HG03135 (cell line): ENCODE results near the gene SETDB1.
"Not testable (repeated sequence)": the region's sequence is repeated elsewhere in the genome, so short reads cannot be mapped to it uniquely, and the experiment has no call there.

Experiments used
- ATAC-seq: cut with Tn5 transposase; IDR thresholded peaks from one replicate; pipeline ENCODE4 v1.9.1; 2021; ENCODE audit warnings: mild to moderate bottlenecking, moderate library complexity; ENCODE audit not compliant: unreplicated experiment

SETDB1 gene

DNA sequence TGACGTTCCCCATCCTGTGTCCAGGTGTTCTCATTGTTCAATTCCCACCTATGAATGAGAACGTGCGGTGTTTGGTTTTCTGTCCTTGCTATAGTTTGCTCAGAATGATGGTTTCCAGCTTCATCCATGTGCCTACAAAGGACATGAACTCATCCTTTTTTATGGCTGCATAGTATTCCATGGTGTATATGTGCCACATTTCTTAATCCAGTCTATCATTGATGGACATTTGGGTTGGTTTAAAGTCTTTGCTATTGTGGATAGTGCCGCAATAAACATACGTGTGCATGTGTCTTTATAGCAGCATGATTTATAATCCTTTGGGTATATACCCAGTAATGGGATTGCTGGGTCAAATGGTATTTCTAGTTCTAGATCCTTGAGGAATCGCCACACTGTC lies 2.6 kb downstream of the SETDB1 start:
- ATAC-seq: not testable (repeated sequence)

DNA sequence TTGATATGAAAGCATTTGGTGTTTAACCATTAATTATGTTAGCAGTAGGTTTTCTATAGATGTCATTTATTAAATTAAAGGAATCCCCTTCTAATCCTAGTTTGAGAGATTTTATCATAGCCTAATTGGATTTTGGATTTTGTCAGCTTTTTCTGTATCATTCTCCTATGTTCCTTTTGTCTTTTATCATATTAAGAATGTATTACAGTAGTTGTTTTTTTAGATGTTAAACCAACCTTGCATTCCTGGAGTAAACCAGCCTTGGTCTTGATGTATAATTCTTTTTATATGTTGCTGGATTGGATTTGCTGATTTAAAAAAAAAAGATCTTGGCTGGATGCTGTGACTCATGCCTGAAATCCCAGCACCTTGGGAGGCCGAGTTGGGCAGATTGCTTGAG lies 5.6 kb downstream of the SETDB1 start:
- no peak for ATAC-seq

DNA sequence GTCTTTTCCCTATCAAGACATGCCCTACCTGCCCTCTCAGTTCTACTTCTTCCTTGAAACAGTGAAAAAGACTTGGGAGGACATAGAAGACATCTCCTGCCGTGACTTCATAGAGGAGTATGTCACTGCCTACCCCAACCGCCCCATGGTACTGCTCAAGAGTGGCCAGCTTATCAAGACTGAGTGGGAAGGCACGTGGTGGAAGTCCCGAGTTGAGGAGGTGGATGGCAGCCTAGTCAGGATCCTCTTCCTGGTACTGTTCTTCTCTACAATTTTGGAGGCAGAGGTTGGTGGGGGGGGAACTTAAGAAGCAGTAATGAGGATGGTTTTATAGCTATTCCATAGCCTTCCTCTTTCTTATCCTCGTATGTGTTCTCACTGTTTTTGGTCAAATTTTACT lies 18.7 kb downstream of the SETDB1 start:
- no peak for ATAC-seq

DNA sequence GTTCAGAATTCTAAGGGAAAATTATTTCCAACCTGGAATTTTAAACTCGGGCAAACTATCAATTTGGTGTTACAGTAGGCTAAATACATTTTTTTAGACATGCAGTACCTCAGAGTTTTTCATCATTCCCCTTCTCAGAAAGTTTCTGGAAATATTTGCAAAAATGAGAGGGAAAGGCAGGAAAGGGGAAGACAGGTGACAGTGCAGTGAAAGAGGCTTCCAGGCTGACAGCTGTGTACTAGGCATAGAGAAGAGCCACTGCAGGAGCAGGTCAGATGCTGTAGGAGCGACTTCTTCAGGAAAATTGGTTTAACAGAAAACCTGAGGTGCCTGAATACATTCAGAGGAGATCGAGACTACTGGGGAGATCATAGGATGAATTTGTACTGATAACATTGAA lies 28.5 kb downstream of the SETDB1 start:
- ATAC-seq: no peak

DNA sequence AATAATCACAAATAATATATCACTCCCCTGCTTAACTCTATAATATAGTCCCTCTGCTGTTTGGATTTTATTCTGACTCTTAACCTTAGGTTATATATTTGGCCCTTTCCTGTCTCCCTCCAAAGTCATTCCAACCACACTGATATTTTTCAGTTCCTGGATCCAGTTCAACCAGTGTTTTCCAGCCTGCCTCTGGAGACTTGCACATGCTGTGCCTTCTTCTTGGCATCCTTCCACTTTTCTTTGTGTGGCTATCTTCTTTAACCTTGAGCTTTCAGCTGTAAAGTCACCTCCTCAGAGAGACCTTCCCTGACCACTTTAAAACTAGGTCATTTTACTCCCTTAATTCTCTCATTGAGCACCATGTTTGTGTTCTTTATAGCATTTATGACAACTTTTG lies 29.1 kb downstream of the SETDB1 start:
- no peak for ATAC-seq

DNA sequence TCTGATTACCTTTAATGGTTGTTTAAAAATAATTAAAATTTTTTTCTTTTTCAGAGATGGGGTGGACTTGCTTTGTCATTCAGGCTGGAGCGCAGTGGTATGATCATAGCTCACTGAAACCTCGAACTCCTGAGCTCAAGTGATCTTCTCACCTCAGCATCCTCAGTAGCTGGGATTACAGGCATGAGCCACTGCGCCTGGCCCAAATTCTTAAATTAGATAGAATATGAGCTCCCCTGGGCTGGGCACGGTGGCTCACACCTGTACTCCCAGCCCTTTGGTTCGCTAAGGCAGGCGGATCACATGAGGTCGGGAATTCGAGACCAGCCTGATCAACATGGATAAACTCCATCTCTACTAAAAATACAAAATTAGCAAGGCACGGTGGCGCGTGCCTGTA lies 31.5 kb downstream of the SETDB1 start:
- no peak for ATAC-seq

DNA sequence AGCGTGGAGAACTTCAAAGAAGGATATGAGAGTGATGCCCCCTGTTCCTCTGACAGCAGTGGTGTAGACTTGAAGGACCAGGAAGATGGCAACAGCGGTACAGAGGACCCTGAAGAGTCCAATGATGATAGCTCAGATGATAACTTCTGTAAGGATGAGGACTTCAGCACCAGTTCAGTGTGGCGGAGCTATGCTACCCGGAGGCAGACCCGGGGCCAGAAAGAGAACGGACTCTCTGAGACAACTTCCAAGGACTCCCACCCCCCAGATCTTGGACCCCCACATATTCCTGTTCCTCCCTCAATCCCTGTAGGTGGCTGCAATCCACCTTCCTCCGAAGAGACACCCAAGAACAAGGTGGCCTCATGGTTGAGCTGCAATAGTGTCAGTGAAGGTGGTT lies 34.5 kb downstream of the SETDB1 start:
- ATAC-seq: no peak

DNA sequence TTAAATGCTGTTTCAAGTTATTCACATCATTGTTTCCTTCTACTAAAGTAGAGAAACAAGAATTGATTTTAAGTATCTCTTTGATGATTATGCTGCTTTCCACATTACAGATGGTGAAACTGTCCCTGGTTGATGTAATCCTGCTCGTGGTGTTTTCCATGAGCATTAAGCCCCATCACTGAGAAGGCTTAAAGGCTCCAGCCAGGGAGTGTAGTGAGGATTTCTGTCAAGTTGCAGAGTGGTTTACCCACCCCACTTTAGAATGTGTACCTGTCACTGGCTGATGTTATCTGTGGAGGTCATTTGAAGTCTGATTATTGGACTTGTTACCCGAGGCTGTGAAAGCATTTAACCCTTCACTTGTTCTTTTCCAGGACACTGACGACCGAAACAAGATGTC lies 35.6 kb downstream of the SETDB1 start:
- no peak for ATAC-seq

DNA sequence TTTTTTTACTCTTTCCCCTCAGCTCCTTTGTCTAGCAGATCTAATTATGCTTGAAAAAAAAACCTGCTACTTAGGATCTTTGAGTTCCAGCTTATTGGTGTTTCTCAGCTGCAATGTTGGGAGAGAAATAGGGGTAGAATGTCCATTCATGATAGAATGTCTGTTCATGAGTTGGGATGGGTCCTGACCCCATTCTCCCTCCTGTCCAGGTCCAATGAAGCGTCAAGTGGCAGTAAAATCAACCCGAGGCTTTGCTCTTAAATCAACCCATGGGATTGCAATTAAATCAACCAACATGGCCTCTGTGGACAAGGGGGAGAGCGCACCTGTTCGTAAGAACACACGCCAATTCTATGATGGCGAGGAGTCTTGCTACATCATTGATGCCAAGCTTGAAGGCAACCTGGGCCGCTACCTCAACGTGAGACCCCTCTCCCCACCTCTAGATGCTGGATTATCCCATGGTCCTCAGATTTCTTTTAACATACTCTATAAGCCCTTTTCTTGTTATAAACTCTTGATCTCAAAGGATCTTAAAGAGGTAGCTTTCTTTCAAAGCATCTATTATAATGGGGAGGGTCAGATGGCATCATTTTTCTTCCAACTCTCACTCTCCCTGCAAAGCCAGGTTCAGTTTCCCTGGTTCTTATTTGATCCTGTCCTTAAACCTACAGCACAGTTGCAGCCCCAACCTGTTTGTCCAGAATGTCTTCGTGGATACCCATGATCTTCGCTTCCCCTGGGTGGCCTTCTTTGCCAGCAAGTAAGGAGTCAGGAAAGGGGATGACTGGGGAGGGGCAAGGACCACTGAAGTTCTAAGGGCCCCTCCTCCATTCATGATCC lies 37.4 kb downstream of the SETDB1 start:
- no peak for ATAC-seq

DNA sequence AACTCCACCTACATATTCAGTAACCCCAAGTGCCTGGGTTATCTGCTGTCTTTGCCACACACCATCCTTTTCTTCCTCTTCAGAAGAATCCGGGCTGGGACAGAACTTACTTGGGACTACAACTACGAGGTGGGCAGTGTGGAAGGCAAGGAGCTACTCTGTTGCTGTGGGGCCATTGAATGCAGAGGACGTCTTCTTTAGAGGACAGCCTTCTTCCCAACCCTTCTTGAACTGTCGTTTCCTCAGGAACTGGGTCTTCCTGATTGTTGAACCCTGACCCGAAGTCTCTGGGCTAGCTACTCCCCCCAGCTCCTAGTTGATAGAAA lies 38.0 kb downstream of the SETDB1 start:
- ATAC-seq: no peak

DNA sequence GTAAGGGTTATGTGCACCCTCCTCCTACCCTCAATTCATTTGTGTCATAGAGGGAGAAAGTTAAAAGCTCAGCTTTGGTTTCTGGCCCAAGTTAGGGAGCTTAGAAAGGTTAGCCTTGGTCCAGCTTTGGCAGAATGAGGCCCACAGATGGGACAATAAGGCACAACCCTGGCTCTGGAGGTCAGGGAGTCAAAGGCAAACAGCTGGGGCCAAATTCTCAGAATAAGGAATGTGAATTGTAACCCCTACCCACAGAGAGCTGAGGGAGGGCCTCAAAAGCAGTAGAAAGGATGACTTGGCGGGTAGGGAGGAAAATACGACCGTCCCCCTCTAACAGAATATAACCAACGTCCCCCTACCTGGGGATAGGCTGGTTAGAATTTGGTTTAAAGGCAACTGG lies 39.4 kb downstream of the SETDB1 start:
- ATAC-seq: no peak

DNA sequence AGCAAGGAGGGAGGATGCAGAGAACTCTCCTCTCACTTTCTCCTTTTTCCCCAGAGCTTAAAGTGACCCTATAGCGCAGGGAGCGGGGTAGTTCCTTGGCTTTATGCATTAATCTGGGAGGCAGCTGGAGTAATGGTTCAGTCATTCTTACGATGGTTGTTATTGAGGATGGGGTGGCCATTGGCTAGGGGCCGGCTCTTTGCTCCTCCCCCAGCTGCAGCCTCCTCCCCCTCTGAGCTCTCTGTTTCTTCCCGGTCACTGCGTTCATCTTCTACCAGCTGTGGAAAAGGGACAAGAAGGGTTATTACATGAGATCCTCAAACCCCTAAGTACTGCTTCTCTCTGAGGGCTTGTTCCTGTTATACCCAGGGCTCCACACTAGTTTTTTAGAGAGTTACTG lies 39.8 kb downstream of the SETDB1 start:
- no peak for ATAC-seq

DNA sequence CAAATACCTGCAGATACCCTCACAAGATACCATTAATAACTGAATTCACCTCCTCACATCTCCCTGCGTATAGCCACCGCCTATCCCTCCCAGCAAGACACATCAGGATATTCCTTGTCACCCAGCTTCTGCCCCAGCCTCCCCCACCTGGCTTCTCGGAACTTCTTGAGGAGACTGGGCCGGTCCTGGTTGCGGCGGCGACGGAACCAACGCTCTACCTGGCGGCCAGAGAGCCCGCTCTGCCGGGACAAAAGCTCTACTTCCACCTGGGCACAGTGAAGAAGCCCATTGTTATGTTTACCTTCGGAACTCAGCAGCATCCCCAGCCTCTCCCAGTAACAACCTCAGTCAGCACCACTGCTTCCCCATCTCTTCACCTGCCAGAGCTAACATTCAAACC lies 41.8 kb downstream of the SETDB1 start:
- no peak for ATAC-seq

DNA sequence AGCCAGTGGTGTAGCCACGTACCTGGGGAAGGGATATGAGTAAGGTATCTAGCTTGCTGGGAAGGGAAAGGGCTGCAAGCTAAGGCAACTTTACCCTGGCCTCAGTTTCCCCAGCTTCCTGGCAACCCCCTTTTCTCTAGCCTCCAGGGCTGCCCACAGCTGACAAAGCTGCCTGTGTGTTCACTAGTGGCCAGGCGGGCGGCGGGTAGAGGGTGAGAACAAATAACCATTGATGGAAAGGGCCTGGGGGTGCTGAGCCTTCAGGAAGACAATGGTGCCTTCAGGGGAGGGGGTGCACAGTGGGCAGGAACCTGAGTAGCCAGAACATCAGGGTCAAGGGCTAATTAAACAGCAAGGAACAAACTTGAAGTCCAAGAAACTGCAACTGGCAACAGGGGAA lies 42.3 kb downstream of the SETDB1 start:
- ATAC-seq: no peak

DNA sequence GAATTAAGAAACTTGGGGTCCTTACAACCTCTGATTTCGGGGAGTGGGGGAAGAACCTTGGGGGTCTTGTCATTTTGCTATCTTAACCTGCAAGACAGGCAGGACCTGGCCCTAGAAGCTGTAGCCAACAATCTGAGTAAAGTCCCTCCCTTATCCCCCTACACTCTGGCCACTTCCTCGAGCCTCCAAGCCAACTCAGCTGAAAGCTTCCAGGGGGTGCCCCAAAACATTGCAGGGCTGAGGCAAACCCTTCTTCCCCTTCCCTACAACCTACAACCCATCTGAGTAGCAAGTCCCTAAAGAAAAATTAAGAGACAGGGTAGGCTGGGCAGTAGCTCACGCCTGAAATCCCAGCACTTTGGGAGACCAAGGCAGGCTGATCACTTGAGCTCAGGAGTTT lies 43.5 kb downstream of the SETDB1 start:
- no peak for ATAC-seq

DNA sequence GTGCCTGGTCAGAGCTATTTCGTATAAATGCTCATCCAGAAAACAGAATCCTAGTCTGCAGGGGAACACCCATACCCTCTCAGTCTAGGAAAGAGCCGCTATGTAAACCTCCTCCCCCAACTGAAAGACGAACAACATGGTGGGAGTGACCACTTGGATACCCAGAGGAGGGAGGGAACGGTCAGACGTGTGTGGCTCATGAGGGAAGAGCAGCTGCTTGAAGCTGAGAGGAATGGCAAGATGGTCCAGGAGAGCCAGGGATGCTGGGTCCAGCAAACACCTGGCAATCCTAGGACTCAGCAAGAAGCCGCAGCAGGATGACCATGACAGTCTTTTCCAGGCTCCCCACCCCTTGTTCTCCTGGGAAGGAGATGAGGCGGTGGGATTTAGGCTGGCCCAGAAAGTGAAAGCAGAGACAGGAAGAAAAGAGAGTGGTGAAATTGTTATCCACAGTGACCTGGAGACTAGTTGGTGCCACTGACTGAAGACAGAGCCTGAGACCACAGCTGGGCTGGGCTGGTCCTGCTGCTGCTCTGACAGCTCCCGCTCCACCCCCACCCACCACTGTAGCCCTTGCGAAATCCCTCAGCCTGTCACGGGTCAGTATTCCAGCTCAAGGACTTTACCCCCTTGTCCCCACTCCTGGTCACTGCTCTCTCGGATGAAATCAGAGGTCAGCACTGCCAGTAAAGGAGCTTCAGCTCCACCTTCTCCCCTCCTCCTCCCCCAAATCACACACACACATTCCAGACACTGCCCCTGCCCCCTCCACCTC lies 44.8 kb downstream of the SETDB1 start:
- no peak for ATAC-seq

DNA sequence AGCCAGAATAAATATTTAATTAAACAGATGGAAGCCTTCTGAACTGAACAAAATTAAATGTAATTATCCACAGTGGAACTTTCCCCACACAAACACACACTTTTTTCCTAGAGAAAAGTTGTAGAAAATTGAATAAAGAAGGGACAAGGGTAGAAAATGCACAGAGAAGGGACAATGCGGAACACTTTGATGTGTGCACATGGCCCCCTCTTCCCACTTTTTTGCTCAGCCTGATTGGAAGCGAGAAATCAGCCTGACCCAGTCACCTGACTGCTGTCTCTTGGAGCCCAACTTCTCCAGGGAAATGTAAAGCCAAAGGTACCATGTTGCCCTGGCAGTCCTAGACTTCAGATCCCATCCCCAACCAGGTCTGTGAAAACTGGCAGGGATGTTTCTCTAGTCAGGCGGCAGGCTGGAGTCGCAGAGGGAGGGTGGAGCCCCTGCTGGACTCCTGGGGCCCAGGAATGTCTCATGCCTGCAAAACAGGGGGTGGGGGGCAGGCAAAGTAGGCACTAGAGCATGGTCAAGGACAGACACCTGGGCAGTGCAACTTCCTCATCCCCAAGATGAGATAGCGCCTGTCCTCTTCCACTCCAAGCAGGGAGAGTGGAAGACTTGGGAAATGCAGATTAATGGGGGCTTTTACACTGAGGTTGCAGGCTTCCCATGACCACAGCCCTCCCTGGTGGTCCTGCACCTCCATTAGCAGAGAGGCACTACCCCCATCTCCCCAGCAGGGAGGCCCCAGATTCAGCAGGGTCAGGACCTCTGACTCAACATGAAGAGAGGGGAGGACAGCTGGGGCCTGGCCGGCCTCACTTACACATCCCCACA lies 45.6 kb downstream of the SETDB1 start:
- no peak for ATAC-seq

DNA sequence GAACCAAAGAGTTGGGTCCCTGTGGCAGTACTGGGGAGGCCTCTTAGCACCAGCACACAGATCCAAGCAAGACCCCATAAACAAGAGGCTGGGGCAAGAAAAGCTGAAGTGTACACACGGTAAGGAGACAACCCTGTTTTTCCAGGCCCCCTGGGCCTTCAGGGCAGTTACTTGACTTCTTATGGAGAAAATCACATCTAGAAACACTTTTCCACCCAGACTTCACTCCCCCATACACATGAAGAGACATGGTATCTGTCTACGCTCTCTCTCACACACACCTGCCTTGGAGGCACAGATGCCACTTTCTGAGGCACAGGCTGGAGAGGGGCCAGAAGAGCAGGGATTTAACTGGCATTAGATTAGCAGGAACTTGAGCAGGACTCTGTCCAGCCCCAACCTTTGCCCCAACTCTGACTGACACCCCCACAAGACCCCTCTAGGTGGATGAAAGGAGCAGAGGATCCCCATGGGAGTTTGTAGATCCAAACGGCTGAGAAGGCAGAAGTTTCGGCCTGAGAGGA lies 46.3 kb downstream of the SETDB1 start:
- no peak for ATAC-seq

DNA sequence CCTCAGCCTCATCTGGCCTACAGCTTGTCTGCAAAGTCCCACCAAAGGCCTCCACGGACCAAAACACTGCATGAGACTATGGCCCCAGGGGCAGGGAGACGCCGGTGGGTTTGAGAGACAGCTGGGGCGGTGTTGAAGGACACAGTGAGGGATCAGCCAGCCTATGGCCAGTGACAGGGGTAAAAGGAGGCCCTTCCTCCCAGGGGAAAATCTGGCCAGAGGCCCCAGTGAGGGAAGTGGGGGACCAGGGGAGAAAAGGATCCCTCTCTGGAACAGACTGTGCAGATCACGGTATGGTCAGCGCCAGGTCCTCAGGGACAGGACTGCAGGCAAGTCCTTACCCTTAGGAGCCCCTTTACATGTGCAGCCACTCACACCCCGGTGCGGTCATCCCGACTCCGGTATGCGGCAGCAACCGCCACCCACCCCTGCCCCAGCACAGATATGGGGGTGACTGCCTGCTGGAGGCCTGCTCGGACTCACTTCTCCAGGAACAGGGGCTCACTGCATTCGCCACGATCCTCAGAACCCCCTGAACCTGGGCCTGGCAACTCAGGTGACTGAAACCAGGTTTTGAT lies 47.2 kb downstream of the SETDB1 start:
- ATAC-seq: no peak

DNA sequence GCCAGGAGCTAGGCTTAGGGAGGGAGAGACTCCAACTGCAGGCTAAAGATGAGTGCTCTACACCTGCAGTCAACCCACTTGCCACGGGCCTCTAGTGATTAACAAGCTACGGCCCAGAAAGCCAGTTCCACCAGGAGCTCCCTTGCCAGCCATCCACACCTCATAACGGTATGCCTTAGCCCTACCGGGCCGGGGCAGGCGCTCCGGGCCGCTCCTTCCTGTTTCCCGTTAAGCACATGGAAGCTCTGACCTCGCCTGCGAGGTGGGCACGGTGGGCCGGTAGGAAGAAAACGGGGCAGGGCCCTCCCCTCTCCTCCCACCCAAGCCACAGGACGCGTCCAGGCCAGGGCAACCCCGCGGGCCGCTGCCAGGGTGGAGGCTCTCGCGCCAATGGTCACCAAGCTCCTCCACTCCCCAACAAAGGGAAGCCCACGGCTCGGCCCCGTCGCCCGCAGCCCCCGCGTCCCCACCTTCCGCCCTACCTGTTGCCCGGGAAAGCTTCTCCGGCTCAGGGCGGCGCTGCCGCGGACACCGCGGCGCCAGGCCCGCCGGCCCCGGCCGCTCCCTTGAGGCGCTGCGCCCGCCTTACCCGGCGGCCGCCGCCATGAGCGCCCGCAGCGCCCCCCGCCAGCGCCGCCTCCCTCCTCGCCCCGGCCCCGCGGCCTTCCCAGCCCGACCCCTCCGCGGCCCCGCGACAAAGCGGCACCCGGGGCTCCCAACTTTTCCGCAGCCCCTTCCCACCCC lies 47.8 kb downstream of the SETDB1 start:
- peak; percentile 33 for ATAC-seq
